NCI-H526 treated with DMSO at 0.1 percent for 48 hours (cell line): Measurements from ENCODE around the gene CDC42EP3.

Experiments
- DNase-seq: peaks from one replicate; lab custom pipeline; 2025; lab: John Stamatoyannopoulos, UW

The CDC42EP3 gene

DNA sequence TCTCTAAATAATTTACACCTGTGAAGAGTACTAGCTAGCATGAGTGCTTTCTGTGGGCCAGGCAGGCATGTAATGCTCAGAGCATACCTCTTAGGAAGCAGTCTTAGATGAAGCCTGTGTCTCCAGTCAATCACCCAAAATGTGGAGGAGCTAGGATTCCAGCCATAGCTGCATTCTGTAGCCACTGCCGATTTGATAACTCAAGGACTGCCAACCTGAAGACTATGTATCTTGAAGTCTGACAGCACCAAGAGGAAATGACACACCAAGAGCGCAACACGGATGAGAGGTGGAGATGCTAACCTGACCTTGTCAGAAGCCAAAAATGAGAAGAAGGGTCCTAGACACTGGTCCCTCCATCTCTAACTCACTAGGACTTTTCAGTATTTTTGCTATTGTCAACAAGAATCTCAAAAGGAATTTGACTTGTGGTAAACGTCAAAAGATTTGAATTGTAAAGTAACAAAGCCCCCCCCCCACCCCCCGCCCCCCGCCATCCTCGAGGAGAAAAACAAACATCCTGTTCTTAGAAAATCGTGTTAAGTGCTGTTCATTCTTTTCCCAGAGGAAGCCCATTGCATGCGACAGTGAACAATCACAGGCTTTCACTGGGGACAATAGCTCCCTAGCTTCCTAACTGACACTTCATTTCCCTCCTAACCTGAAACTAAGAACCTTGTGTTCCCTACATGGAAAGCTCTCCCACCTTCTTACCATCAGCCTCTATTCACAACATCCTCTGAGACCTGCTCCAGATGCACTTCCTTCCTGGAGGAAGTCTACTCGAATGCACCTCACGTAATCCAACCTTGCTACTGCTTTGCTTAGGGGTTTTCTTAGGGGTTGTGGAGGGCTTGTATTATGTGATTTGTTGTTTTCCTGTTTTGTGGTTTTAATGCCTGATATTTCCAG, 14.7 kb downstream of the CDC42EP3 start:
- DNase-seq: no peak

DNA sequence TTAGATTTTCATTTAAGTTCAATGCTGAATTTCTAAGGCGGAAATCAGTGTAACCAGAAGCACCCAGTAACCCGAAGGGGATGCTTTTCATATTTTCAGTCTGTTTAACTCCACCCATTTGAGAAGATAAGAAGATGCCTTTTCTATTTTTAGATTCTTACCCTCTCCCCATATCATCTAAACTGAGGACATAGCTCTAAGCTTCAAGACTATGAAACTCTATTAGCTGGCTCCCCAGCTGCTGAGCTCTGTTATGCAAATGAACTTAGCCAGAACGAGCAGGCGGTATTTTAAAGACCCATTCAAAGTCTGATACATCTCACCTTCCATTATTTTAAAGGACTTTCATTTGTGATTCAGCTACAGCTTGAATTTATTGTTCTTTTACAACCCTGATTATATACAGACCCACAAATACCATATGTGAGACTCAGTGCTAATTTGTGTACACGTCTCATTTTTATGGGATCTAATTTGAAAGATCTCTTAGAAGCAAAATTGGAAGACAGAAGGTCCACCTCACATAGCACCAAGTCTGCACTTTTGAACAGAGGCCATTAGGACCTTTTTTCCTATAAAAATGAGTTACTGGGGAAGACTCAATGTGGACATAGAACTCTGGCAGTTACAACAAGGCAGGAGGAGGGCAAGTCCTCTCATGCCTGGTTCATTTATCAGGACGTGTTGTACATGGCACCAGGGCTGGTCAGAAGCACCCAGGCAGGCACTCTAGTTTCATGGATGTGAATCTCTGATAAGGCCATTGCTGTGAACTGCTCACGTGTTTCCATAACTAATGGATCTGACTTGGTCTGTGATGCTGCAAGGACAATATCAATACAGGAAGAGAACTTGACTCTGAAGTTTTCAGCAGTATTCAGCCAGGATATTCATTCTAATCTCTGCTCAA, 16.3 kb downstream of the CDC42EP3 start:
- DNase-seq: peak; percentile 92

DNA sequence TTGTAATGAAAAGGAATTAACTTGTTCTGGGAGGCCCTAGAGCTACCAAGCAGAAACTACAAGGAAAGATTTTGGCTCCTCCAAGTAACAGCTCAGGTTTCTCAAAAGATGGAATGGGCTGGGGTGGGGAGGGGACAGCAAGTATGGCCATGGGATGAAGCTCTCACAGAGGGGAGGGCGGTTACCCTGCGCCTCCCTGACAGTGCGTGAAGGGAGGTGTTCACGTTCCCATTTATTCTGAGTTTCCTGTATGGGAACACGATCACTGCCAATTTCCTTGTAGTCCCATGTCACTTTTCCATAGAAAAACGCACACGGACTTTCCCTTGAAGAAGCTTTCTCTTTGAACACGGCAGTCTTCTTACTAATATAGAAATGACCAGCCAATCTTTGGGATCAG, 17.0 kb downstream of the CDC42EP3 start:
- no peak for DNase-seq

DNA sequence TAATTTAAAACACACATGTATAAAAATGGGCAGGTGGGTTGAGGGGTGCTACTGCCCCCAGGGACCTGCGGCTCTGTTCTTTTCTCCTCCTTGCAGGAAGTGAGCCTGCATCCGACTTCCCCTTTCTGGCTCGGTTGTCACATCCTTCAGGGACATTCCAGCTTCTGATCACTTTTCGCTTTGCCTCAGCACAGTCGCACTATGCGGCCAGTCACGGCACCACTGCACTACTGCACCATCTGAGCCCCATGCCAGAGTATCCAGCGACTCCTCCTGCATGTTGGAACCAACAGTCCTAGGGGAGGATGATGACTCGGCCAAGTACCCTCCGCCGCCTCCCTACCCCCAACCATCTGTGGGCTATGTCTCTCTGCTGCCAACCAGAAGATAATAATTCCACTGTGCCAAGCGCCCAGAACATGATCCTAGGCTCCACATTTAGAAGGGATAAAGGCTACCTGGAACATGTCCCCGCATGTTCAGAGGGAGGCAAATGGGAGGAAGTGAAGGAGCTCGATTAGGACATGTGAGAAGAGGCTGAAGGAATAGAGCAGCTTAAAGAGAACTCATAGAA, 17.6 kb downstream of the CDC42EP3 start:
- DNase-seq: no peak

DNA sequence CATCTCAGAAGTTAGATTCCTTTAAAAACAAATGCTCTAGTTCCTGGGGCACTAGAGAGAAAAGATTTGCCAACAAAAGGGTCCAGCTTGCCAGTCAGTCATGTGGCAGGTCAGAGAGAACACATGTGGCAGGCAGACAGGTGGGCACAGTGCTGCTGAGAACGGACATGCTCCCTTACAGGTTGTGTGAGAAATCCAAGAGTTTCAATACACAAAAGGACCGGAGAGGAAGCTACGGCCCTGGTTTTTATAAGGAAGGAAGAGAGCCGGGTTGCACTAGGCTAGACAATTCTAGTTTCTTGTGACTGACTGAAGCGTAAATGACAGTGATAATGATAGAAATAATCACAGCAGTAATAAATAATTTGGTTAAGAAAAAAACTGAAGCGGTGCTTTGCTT, 18.3 kb downstream of the CDC42EP3 start:
- DNase-seq: no peak

DNA sequence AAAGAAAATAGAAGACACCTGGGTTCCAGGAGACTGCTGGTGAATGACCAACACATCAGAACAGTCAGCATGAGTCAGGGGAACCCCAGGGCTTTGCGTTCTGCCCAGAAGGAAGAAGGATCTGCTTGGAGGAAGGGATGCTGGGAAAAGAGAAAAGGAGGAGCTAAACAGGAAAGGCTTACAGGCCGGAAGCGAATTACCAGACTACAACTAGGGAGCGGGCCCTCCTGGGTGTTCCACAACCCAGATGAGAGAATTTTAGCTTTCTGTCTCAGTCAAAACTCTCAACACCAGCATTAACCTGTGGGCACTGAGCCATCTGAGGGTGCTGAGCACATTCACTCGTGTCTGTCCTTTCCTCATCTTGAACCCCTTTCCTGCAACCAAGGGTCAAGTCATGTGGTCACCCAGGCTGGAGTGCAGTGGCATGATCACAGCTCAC, 19.2 kb downstream of the CDC42EP3 start:
- no peak for DNase-seq

DNA sequence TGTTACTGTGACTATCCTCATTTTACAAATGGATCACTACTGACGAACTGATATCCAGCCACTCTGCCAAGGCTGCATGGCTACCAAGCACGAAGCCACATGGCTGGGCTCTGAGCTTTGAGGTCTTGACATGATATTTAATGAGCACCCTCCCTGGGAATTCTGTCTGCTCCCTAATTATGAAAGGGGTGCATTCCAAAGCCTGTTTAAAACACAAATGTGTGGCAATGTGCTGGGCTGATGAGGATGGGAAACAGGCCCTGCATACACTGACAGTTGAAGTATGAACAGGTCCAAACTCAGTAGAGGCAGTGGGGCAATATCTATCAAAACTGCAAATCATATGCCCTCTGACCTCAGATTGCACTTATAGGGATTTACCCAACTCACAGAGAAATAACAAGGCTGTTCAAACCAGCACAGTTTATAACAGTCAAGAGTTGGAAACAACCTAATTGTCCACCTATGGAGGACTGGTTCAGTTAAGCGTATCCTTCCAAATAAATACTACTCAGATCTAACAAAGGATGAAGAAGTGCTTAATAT, 20.8 kb downstream of the CDC42EP3 start:
- DNase-seq: no peak

- no peak for DNase-seq
These were observed 21.9 kb downstream of the CDC42EP3 start for GRCh38 chr2:37649518-37649917.

DNA sequence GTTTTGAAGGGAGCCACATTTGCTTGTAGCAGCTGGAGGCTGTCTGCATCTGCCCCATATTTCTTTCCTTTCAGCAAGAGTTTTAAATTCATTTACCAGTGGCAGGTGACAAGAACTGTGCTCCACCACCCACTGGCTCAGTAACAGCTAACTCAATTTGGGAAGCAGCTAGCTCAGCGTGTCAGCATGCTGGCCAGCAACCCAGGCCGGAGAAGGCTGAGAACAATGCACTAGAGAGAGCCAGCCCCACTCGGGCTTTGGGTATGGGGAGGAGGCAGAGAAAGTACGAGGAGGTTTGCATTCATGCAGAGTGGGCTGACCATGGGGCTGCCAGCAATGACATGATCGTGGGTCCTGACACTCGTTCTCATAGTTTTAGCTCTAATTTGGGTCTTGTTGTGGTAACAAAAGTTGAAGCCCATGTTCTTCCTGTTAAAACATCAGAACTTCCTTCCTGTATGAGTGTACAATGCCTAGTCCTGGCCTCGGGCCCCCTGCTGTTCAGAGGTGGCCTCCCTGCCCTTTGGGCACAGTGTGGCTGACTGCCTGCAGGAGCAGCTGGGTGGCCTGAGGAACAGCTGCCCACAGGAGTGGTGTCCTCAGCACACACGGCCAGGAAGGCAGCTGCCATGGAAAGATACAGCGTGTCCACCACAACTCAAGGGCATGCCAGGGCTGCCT, 23.0 kb downstream of the CDC42EP3 start:
- no peak for DNase-seq

DNA sequence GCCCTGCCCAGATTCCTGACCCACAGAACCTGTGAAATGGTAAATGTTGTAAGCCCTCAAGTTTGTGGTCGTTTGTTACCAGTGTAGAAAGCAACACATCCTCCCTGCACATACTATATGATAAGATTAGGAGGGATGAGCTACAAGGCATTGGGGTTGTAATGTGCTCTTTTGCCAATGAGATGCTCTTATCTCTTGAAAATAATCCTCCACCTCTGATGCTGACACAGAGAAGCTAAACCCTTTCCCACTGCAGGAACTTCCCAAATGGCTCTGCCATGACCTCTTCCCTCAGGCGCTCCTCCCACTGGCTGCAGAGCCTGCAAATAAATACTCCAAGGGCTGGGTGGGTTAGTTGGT, 23.5 kb downstream of the CDC42EP3 start:
- no peak for DNase-seq

DNA sequence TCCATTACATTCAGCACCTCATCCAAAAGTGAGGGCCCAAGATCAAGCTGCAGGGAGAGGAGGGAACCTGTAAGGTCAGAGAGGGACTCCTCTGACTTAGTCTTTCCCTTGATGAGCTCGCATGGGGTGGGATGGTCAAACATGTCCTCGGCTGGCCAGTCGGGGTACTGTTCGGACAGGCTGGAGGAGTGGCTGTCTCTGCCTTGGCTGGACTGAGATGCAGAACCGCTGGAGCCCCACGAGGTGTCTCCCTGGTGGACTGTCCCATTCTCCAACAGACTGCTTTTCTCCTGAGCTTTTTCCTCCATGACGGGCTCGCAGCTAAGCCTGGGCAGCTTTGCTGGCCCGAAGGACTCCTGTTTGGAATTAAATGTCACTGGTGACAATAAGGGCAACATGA, 25.6 kb downstream of the CDC42EP3 start:
- DNase-seq: no peak

DNA sequence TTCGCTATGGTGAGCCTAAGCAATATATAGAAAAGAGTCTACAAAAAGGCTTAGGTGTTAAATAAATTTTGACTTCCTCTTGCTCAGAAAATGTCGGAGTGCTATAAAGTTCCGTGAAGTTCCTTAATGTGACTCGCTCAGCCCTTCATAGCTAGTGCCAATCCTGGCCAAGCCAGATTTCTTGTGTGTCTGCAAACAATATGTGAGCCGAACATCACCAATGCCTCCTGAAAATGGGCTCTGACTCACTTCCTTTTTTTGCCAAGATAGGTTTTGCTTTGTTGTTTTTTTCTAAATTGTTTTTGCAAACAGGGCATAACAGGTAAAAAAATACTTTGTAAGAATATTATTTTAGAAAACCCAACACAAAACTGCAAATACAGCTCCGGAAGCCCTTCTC, 26.1 kb downstream of the CDC42EP3 start:
- DNase-seq: no peak

GRCh38 chr2:37644191-37644590, 27.3 kb downstream of the CDC42EP3 start:
- no peak for DNase-seq

- no peak for DNase-seq
These were observed 27.7 kb downstream of the CDC42EP3 start for GRCh38 chr2:37643730-37644078.

- no peak for DNase-seq
These were observed 28.3 kb downstream of the CDC42EP3 start for GRCh38 chr2:37642907-37643729.

- DNase-seq: no peak
These were observed 29.8 kb downstream of the CDC42EP3 start for GRCh38 chr2:37641582-37642171.

DNA sequence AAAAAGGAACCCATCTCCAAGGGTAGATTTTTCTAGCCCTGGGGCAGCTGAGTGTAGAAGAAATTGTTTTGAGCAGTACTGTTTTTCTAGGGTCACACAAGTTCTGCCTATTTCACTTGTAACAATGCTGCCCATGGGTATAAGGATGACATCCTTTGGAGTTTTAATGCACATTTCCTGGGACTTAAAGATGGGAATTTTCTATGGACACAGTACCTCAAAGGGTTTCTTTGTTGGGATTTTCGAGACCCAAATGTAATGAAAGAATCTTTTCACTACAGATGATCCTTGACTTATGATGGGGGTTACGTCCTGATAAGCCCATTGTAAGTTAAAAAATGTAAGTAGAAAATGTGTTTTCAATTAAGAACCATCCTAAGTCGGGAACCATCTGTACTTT, 31.8 kb downstream of the CDC42EP3 start:
- DNase-seq: no peak

DNA sequence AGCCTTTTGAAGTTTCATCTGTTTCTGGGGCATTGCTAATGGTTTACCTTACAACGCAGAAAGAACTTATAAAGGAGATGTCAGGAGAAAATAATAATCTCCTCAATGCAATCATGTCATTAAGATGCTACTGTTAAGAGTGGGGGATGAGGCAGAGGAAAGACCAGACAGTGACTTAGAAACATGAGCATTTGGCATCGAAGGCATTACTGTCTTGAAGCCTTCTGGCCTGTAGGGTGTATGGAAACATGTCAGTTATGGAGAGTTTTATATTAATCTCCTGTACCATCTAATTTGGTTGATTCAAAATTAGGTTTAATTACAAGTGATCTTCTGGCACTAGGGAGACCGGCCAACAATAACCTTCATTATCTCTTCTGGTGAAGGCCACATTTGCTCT, 32.5 kb downstream of the CDC42EP3 start:
- DNase-seq: no peak

DNA sequence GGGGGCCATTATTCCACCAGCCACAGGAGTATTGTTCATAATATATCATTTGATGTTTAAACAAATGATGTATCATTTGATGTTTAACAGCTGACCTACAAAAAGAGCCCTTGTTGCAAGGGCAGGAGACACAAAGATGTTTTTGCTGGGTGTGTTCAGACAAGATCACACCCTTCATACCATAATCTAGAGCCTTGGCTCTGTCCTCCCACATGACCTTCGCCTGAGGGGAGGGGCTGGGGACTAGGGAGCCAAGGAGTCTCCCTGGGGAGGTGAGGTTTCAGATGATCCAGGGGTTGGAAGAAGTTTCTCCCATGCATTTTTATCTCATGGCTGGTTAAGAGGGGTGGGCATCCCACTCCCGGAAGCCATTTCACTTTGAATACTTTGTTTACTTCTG, 33.5 kb downstream of the CDC42EP3 start:
- DNase-seq: no peak

DNA sequence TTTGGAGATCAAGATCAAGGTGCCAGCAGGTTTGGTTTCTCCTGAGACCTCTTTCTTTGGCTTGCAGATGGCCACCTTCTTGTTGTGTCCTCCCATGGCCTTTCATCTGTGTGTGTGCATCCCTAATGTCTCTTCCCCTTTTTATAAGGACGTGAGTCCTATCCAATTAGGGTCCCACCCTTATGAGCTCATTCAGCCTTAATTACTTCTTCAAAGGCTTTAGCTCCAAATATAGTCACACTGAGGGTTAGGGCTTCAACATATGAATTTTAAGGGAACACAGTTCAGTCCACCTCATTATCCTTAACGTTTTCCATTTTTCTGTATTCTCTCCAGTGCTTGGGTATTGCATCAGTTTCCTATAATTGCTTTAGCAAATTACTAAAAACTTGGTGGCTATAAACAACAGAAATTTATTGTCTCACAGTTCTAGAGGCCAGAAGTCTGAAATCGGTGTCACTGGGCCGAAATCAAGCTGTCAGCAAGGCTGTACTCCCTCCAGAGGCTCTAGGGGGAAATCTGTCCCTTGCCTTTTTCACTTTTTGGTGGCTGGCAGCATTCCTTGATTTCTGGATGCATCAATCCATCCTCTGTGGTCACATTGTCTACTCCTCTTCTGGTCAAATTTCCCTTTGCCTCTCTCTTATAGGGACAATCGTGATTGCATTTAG, 34.1 kb downstream of the CDC42EP3 start:
- DNase-seq: no peak
